ENCODE data around the gene WDFY4. TPM values are rescaled to one million over a fixed set of nuclear protein-coding genes. Genes with fewer than 3 reads are reported as not detected.

WDFY4 gene
- total RNA-seq, 1 donor from 2014 or later, result 33.8 TPM

- Histone ChIP-seq H3K27me3 (no peaks in the 10 kb centered on the region), H3K4me1 (no peaks in the 10 kb centered on the region), H3K27ac (no peak overlapping the region), H3K36me3 (no peaks in the 10 kb centered on the region), H3K9me3 (no peaks in the 10 kb centered on the region), H3K4me3 (no peak overlapping the region)
- intact Hi-C loops (cut with DNase I), result no loop called here
- no peak for TF ChIP-seq CTCF (IDR thresholded peaks at IDR 0.05)
- no peak for DNase-seq (ENCODE audit: low spot score in 2 of 2)
These were observed 223.1 kb downstream of the WDFY4 start for GRCh38 chr10:48907730-48908129.

GRCh38 chr10:48910548-48910947 is 225.9 kb downstream of the WDFY4 start:
- no peak for TF ChIP-seq CTCF (IDR thresholded peaks at IDR 0.05)
- Histone ChIP-seq H3K36me3 (no peaks in the 10 kb centered on the region), H3K27ac (no peak overlapping the region), H3K27me3 (no peaks in the 10 kb centered on the region), H3K4me1 (no peaks in the 10 kb centered on the region), H3K9me3 (no peaks in the 10 kb centered on the region), H3K4me3 (no peak overlapping the region)
- DNase-seq (ENCODE audit: low spot score in 2 of 2), result no peak
- intact Hi-C loops (cut with DNase I), result no loop called here

DNA sequence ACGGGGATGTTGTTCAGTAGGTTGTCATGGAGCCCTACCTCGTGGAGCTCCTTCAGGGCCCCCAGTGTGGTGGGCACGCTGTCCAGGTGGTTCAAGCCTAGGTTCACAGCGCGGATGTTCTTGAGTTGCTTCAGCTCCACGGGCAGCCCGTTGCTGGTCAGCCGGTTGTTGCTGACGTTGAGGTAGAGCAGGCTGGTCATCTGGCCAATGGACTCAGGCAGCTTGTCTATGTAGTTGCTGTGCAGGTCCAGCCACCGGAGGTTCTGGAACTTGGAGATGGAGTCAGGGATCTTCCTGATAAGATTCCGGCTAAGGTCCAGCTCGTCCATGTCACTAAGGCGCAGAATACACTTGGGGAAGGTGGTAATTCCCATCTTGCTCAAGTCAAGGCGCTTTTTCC is 229.0 kb downstream of the WDFY4 start:
- DNase-seq (ENCODE audit: low spot score in 2 of 2), result no peak
- intact Hi-C loops (cut with DNase I), result no loop called here
- Histone ChIP-seq H3K27ac (no peak overlapping the region), H3K4me1 (no peaks in the 10 kb centered on the region), H3K9me3 (no peaks in the 10 kb centered on the region), H3K36me3 (no peaks in the 10 kb centered on the region), H3K4me3 (no peak overlapping the region), H3K27me3 (no peaks in the 10 kb centered on the region)
- no peak for TF ChIP-seq CTCF (IDR thresholded peaks at IDR 0.05)

DNA sequence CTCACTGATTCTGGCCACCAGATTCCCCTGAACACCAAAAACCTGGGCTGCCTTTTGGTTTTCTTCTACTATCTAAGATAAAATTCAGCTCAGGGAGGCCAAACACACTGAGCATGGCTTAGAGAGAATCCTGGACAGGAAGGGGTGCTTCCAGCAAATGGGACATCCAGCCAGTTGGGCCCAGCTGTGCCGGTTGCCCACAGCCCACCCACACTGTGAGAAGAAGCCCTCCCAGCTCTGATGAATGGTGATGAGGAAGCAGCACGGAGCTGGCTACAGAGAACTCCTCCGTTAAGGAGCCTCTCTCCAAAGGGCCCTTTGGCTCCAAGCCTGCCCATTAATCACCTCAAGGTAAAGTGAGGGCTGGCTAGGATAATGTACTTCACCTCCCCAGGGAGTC is 239.1 kb downstream of the WDFY4 start:
- intact Hi-C loops (cut with DNase I), result no loop called here
- H3K4me1 ChIP-seq, result no peaks in the 10 kb centered on the region
- no peak for TF ChIP-seq CTCF (IDR thresholded peaks at IDR 0.05)
- DNase-seq (ENCODE audit: low spot score in 2 of 2), result peak in 1 of 2 donors; percentile 16
- H3K27ac ChIP-seq, result no peak overlapping the region
- no peaks in the 10 kb centered on the region for H3K27me3 ChIP-seq
- no peak overlapping the region for H3K4me3 ChIP-seq
- no peaks in the 10 kb centered on the region for H3K36me3 ChIP-seq
- H3K9me3 ChIP-seq, result no peaks in the 10 kb centered on the region

DNA sequence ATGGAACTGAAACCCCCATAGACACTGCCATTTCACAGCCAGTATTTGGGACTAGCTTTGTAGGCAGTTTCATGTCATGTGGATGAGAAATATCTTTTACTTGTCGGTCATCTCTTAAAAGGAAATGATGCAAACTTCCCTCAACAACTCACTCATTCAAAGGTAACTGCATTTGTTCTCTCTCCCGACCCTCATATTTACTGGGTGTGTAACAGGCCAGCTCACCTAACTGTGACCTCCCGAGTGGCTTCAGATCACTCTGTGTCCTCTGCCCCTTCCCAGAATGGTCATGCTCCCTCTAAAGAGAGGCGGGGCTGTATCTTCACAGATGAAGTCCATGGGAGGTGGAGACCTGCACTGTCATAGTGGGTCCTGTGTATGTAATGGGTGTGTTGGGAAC is 240.3 kb downstream of the WDFY4 start:
- Histone ChIP-seq H3K36me3 (no peaks in the 10 kb centered on the region), H3K9me3 (no peaks in the 10 kb centered on the region), H3K4me3 (no peak overlapping the region), H3K4me1 (no peaks in the 10 kb centered on the region), H3K27me3 (no peaks in the 10 kb centered on the region), H3K27ac (no peak overlapping the region)
- DNase-seq (ENCODE audit: low spot score in 2 of 2), result peak in 1 of 2 donors; percentile 15
- no peak for TF ChIP-seq CTCF (IDR thresholded peaks at IDR 0.05)
- intact Hi-C loops (cut with DNase I), result no loop called here

DNA sequence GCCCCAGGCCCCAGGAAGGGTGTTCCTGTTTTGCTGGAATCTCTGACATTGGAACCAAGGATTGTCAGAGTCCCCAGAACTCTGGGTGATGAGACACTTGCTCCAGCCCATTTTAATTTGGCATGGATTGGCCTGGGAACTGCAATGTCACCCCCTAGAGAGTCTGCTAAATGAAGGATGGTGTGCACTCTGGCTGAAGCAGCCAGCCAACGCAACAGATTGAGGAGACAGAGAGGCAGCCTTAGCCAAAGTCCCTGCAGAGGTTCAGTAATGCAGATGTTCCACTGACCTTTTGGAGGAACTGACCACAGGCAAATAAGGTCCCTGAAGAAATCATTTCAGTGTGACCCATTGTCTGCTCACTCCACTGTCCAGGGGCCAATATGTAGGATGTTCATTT is 241.6 kb downstream of the WDFY4 start:
- Histone ChIP-seq H3K9me3 (no peaks in the 10 kb centered on the region), H3K36me3 (no peaks in the 10 kb centered on the region), H3K4me3 (no peak overlapping the region), H3K27ac (no peak overlapping the region), H3K4me1 (no peaks in the 10 kb centered on the region), H3K27me3 (no peaks in the 10 kb centered on the region)
- TF ChIP-seq CTCF (IDR thresholded peaks at IDR 0.05), result no peak
- intact Hi-C loops (cut with DNase I), result no loop called here
- peak in 1 of 2 donors; percentile 16 for DNase-seq (ENCODE audit: low spot score in 2 of 2)
